HCT116 (cell line): ENCODE results near the gene CDH4. TPM values are rescaled to one million over a fixed set of nuclear protein-coding genes. Genes with fewer than 3 reads are reported as not detected.

Experiments used
- ATAC-seq: fragments of 200-7000 bp; cut with Tn5 transposase; 2 replicates; pipeline ENCODE4 v1.9.1; 2020; ENCODE audit warnings: mild to moderate bottlenecking, moderate library complexity
- BruUV-seq: library from RNA; stranded (reverse); fragments of 400-500 nt; replicated peaks from 2 replicates; lab custom pipeline; 2021; lab: Mats Ljungman, UMichigan
- CTCF ChIA-PET: fragments of 300-600 bp; sonication (Branson Sonifier 250); formaldehyde crosslinking; loops from one replicate; lab custom pipeline; 2021; ENCODE audit warnings: antibody characterized with exemption; lab: Charles Lee
- POLR2A ChIA-PET: fragments of 300-600, 350-600 bp; sonication (Branson Sonifier 250); formaldehyde crosslinking; loops from one replicate; lab custom pipeline; 2021; ENCODE audit warnings: antibody characterized with exemption; lab: Charles Lee
- RAD21 ChIA-PET, 2 experiments: fragments of 300-600 bp; sonication (Branson Sonifier 250); formaldehyde crosslinking; loops; one replicate each; lab custom pipeline; 2023; ENCODE audit warnings: low total read pairs in 2 of 2; ENCODE audit not compliant: uncharacterized antibody in 2 of 2, unreplicated experiment in 2 of 2, low non-redundant PET in 1 of 2; lab: Charles Lee
- DNase-seq: peaks from one replicate; pipeline ENCODE4 v3.0.0-alpha.2; 2010; ENCODE audit warnings: low read depth, low spot score
- H2AFZ ChIP-seq: fragments of 200-600 bp; shearing (Covaris generic), sonication (generic); 2 replicates; pipeline ENCODE4 v1.6.1; 2017; ENCODE audit warnings: low read depth, mixed run types, mixed read lengths, antibody characterized with exemption, low read length; ENCODE audit not compliant: poor library complexity, severe bottlenecking
- H3K27ac ChIP-seq: 2 replicates; pipeline ENCODE4 v1.5.1; 2012; ENCODE audit warnings: low read depth, low read length
- H3K27me3 ChIP-seq: fragments of 200-600 bp; sonication (generic); 2 replicates; pipeline ENCODE4 v1.6.1; 2016; ENCODE audit warnings: mixed run types, low read length, mixed read lengths; ENCODE audit not compliant: insufficient read depth
- H3K36me3 ChIP-seq, 2 experiments: fragments of 200-500 bp in 1 of 2; fragments of 200-600 bp in 1 of 2; sonication (Bioruptor generic) in 1 of 2; sonication (generic) in 1 of 2; 2 replicates each; pipeline versions ENCODE4 v1.5.1 to v1.6.1; 2014 to 2016; ENCODE audit warnings: low read length in 2 of 2, inconsistent platforms in 1 of 2, mixed read lengths in 1 of 2, mixed run types in 1 of 2; ENCODE audit not compliant: insufficient read depth in 2 of 2, control insufficient read depth in 1 of 2
- H3K4me1 ChIP-seq, 2 experiments: fragments of 200-600 bp in 1 of 2; sonication (generic) in 1 of 2; 2 replicates each; pipeline versions ENCODE4 v1.5.1 to v1.6.1; 2012 to 2017; ENCODE audit warnings: low read length in 2 of 2, inconsistent platforms in 1 of 2, mild to moderate bottlenecking in 1 of 2, mixed read lengths in 1 of 2, mixed run types in 1 of 2, moderate library complexity in 1 of 2; ENCODE audit not compliant: insufficient read depth in 2 of 2, control insufficient read depth in 1 of 2
- H3K4me2 ChIP-seq: fragments of 200-600 bp; sonication (generic); 2 replicates; pipeline ENCODE4 v1.6.1; 2017; ENCODE audit warnings: mixed run types, low read length, mixed read lengths
- H3K4me3 ChIP-seq, 2 experiments: fragments of 200-600 bp in 1 of 2; sonication (generic) in 1 of 2; replicated peaks in 1 of 2; 2 replicates each; pipeline ENCODE4 v1.5.1; 2011 to 2016; ENCODE audit warnings: low read length in 2 of 2, control low read depth in 1 of 2, low read depth in 1 of 2, mild to moderate bottlenecking in 1 of 2, mixed read lengths in 1 of 2, mixed run types in 1 of 2
- H3K79me2 ChIP-seq: fragments of 200-600 bp; sonication (generic); 2 replicates; pipeline ENCODE4 v1.6.1; 2017; ENCODE audit warnings: mild to moderate bottlenecking, mixed run types, low read length, moderate library complexity, mixed read lengths; ENCODE audit not compliant: insufficient read depth
- H3K9ac ChIP-seq: fragments of 200-600 bp; sonication (generic); 2 replicates; pipeline ENCODE4 v1.6.1; 2016; ENCODE audit warnings: low read length, mixed read lengths
- H3K9me2 ChIP-seq: fragments of 200-600 bp; sonication (generic), shearing (Covaris generic); 2 replicates; pipeline ENCODE4 v1.6.1; 2017; ENCODE audit warnings: mixed run types, mild to moderate bottlenecking, moderate library complexity; ENCODE audit not compliant: insufficient read depth
- H3K9me3 ChIP-seq, 2 experiments: fragments of 200-500 bp in 1 of 2; fragments of 200-600 bp in 1 of 2; sonication (Bioruptor generic) in 1 of 2; sonication (generic) in 1 of 2; 2 replicates each; pipeline ENCODE4 v1.6.1; 2014 to 2017; ENCODE audit warnings: low read length in 2 of 2, mixed read lengths in 2 of 2, inconsistent platforms in 1 of 2, low read depth in 1 of 2, mild to moderate bottlenecking in 1 of 2, mixed run types in 1 of 2, moderate library complexity in 1 of 2; ENCODE audit not compliant: control insufficient read depth in 1 of 2, insufficient read depth in 1 of 2
- H4K20me1 ChIP-seq: fragments of 200-600 bp; sonication (generic), shearing (Covaris generic); 2 replicates; pipeline ENCODE4 v1.6.1; 2017; ENCODE audit warnings: mixed run types, mild to moderate bottlenecking, moderate library complexity; ENCODE audit not compliant: insufficient read depth
- CBX3 ChIP-seq: IDR thresholded peaks from 2 replicates; pipeline ENCODE4 v1.6.1; 2012; ENCODE audit warnings: low read depth
- CEBPB ChIP-seq: IDR thresholded peaks from 2 replicates; pipeline ENCODE4 v1.6.1; 2012; ENCODE audit warnings: low read depth
- ELF1 ChIP-seq: IDR thresholded peaks from 2 replicates; pipeline ENCODE4 v1.6.1; 2012; ENCODE audit warnings: low read depth, borderline replicate concordance
- EZH2 ChIP-seq: fragments of 200-600 bp; sonication (generic); IDR thresholded peaks from 2 replicates; pipeline ENCODE4 v1.6.1; 2017; ENCODE audit warnings: antibody characterized with exemption, mixed run types
- EZH2phosphoT487 ChIP-seq: fragments of 200-600 bp; IDR thresholded peaks from 2 replicates; pipeline ENCODE4 v1.6.1; 2018; ENCODE audit warnings: antibody characterized with exemption, borderline replicate concordance
- FOSL1 ChIP-seq: IDR thresholded peaks from 2 replicates; pipeline ENCODE4 v1.6.1; 2012; ENCODE audit warnings: low read depth
- POLR2A ChIP-seq: IDR thresholded peaks from 2 replicates; pipeline ENCODE4 v1.7.0; 2011; ENCODE audit warnings: borderline replicate concordance; ENCODE audit not compliant: insufficient read depth, insufficient read length; ENCODE audit errors: extremely low read depth
- RAD21 ChIP-seq: IDR thresholded peaks from 2 replicates; pipeline ENCODE4 v1.6.1; 2012; ENCODE audit warnings: low read depth, mild to moderate bottlenecking
- SIN3A ChIP-seq: IDR thresholded peaks from 2 replicates; pipeline ENCODE4 v1.6.1; 2012; ENCODE audit warnings: low read depth
- SRF ChIP-seq: IDR thresholded peaks from 2 replicates; pipeline ENCODE4 v1.6.1; 2012; ENCODE audit warnings: low read depth
- TCF7L2 ChIP-seq: IDR thresholded peaks from 2 replicates; pipeline ENCODE4 v1.7.0; 2011; ENCODE audit warnings: borderline replicate concordance, inconsistent platforms; ENCODE audit not compliant: insufficient read depth, insufficient read length; ENCODE audit errors: extremely low read depth
- ZNF274 ChIP-seq: fragments of 200-500 bp; sonication (Bioruptor generic); IDR thresholded peaks from 2 replicates; pipeline ENCODE4 v1.6.1; 2014; ENCODE audit warnings: mild to moderate bottlenecking, low read depth, low read length, inconsistent platforms
- intact Hi-C: fragments of 100-400 bp; cut with micrococcal nuclease; formaldehyde crosslinking; loops from 2 replicates; pipeline ENCODE4 v1.10.0; 2022
- total RNA-seq: library from RNA; stranded (reverse); gene quantifications from one replicate; pipeline ENCODE4 v1.2.1, GENCODE V29; 2021; ENCODE audit not compliant: unreplicated experiment
- TF ChIP-seq, protein P1 (sequence below), 3 experiments: fragments of 200-600 bp in 1 of 3; sonication (generic) in 1 of 3; IDR thresholded peaks in 2 of 3; conservative IDR thresholded peaks in 1 of 3; 2 replicates each; pipeline ENCODE4 v1.5.1; 2012 to 2017; ENCODE audit warnings: low read depth in 2 of 3, low read length in 2 of 3, antibody characterized with exemption in 1 of 3, borderline replicate concordance in 1 of 3, control low read depth in 1 of 3, mild to moderate bottlenecking in 1 of 3, mixed read lengths in 1 of 3, mixed run types in 1 of 3, moderate library complexity in 1 of 3; ENCODE audit not compliant: insufficient read depth in 1 of 3
- TF ChIP-seq, protein P2 (sequence below): IDR thresholded peaks from 2 replicates; pipeline ENCODE4 v1.6.1; 2012

CDH4 gene
- total RNA-seq, 1 experiment from 2014 or later: not detected

DNA sequence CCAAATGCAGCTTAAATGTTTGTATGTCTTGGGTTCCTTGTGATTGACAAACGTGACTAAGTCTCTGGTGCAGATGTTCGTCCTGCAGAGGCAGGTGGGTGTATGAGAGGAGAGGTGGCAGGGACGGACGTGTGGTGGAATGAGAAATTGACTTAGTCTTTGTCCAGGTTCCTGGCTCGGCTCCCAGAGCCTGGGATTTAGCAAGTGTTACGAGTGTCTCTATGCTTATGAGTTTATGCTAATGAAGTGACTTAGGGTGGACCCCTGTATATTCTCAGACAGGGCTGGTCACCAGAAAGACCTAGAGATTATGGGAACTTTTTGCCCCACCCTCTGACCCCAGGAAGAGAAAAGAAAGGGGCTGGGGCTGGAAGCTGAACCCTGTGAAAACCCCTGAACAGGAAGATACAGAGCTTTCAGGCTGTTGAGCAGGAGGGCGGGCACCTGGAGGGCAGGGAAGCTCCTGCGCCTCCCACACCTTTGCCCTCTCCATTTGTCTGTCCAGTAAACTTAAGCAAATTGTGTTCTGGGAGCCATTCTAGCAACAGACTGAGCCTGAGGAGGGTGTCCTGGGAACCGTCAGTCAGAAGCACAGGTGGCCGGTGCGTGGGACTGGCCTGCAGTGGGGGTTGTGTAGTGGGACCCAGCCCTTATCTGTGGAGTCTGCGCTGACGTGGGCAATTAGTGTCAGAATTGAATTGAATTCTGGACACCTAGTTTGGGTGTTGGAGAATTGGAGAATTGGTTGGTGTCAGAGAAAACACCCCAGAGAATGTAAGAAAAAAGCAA lies 362.1 kb downstream of the CDH4 start:
- Histone ChIP-seq H3K4me3 (no peak overlapping the region), H3K36me3 (no peaks in the 10 kb centered on the region), H3K9me3 (no peaks in the 10 kb centered on the region), H2AFZ (no peak overlapping the region), H3K9me2 (no peaks in the 10 kb centered on the region), H3K9ac (no peak overlapping the region), H3K4me2 (no peak overlapping the region), H3K79me2 (no peaks in the 10 kb centered on the region), H3K27ac (no peak overlapping the region), H3K4me1 (no peaks in the 10 kb centered on the region), H3K27me3 (peaks cover 29% of the 10 kb centered on the region), H4K20me1 (no peaks in the 10 kb centered on the region)
- TF ChIP-seq SRF (no peak), EZH2 (no peak), POLR2A (no peak), CBX3 (no peak), SIN3A (no peak), CEBPB (no peak)
- TF ChIP-seq, protein P1, sequence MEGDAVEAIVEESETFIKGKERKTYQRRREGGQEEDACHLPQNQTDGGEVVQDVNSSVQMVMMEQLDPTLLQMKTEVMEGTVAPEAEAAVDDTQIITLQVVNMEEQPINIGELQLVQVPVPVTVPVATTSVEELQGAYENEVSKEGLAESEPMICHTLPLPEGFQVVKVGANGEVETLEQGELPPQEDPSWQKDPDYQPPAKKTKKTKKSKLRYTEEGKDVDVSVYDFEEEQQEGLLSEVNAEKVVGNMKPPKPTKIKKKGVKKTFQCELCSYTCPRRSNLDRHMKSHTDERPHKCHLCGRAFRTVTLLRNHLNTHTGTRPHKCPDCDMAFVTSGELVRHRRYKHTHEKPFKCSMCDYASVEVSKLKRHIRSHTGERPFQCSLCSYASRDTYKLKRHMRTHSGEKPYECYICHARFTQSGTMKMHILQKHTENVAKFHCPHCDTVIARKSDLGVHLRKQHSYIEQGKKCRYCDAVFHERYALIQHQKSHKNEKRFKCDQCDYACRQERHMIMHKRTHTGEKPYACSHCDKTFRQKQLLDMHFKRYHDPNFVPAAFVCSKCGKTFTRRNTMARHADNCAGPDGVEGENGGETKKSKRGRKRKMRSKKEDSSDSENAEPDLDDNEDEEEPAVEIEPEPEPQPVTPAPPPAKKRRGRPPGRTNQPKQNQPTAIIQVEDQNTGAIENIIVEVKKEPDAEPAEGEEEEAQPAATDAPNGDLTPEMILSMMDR (IDR thresholded peaks at IDR 0.05 in 2 of 3, conservative IDR thresholded peaks at IDR 0.05 in 1 of 3; ENCODE audit: borderline replicate concordance in 1 of 3, insufficient read depth in 1 of 3, low read depth in 2 of 3, low read length in 2 of 3): no peak
- RAD21 ChIA-PET: no interaction called here
- intact Hi-C loops: no loop called here
- DNase-seq (no peak), ATAC-seq (no peak)
- BruUV-seq: no TSS peak
- CTCF ChIA-PET: no interaction called here
- POLR2A ChIA-PET: no interaction called here

DNA sequence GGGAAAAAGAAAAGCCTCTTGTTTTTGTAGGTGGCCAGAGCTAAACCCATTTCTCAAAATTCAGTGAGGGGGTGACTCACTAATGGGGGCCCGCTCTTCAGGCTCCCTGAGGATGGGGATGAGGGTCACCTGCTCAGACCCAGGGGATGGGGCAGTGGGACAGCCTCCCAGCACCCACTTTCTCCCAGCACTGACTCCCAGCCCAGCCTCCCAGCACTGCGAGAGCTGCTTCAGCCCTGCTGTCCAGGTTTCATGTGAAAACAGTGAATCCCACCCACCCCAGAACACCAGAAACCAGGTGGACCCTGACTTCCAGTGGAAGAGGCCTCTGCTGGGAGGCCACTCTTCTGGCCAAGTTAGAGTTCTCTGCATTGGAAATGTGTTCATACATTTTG lies 362.6 kb downstream of the CDH4 start:
- ATAC-seq: no peak
- H4K20me1 ChIP-seq: no peaks in the 10 kb centered on the region
- H3K79me2 ChIP-seq: no peaks in the 10 kb centered on the region
- POLR2A ChIA-PET: no interaction called here
- no peaks in the 10 kb centered on the region for H3K4me1 ChIP-seq
- BruUV-seq: no TSS peak
- H3K27ac ChIP-seq: no peak overlapping the region
- CTCF ChIA-PET: no interaction called here
- H3K9ac ChIP-seq: no peak overlapping the region
- H3K9me2 ChIP-seq: no peaks in the 10 kb centered on the region
- no peak overlapping the region for H3K4me2 ChIP-seq
- RAD21 ChIA-PET: no interaction called here
- DNase-seq: no peak
- H3K27me3 ChIP-seq: peaks cover 29% of the 10 kb centered on the region
- H2AFZ ChIP-seq: no peak overlapping the region
- intact Hi-C loops: no loop called here
- no peak overlapping the region for H3K4me3 ChIP-seq
- no peaks in the 10 kb centered on the region for H3K36me3 ChIP-seq
- H3K9me3 ChIP-seq: no peaks in the 10 kb centered on the region
- TF ChIP-seq ELF1: no peak
- no peak for TF ChIP-seq SRF
- no peak for TF ChIP-seq CEBPB
- TF ChIP-seq, protein P2, sequence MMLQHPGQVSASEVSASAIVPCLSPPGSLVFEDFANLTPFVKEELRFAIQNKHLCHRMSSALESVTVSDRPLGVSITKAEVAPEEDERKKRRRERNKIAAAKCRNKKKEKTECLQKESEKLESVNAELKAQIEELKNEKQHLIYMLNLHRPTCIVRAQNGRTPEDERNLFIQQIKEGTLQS: no peak
- TF ChIP-seq EZH2phosphoT487: no peak
- TF ChIP-seq ZNF274: no peak
- no peak for TF ChIP-seq FOSL1
- TF ChIP-seq TCF7L2: no peak
- TF ChIP-seq RAD21: no peak
- TF ChIP-seq, protein P1 (IDR thresholded peaks at IDR 0.05 in 2 of 3, conservative IDR thresholded peaks at IDR 0.05 in 1 of 3; ENCODE audit: borderline replicate concordance in 1 of 3, insufficient read depth in 1 of 3, low read depth in 2 of 3, low read length in 2 of 3): no peak
